ENCODE data around the gene HYCC1. TPM values are rescaled to one million over a fixed set of nuclear protein-coding genes. Genes with fewer than 3 reads are reported as not detected.

HYCC1 gene
- total RNA-seq, 1 experiment from 2014 or later = 126 TPM

DNA sequence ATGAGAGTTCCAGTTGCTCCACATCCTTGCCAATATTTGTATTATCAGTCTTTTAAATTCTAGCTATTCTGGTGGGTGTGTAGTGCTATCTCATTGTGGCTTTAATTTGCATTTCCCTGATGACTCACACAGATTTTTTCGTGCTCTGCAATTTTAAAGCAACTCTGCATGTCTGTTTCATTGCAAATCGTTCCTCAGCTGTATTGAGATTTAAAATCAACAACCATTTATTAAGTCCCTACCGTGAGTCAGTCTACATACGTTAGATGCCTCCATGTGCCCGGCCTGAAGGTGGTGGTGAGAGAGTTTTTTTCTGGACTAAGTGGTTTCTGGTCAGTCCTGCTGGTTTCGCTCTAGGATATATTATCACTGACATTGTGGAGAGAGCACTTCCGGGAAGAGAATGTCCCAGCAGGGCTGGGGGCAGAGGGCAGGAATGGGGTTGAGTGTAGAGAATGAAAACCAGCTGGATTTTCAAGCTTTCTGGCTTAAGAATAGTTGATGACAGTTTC, 8.4 kb upstream of the HYCC1 start:
- no peak overlapping the region for H2BK20ac ChIP-seq (ENCODE audit: low read depth, low read length, poor library complexity, severe bottlenecking)
- no peak overlapping the region for H2BK15ac ChIP-seq (ENCODE audit: low read depth, low read length)
- peaks cover 2% of the 10 kb centered on the region; the same call in 1 of the 2 replicates for H3K4me1 ChIP-seq (ENCODE audit: insufficient read depth, low read length)
- H3K36me3 Mint-ChIP-seq (ENCODE audit: insufficient read depth in 1 of 3, low read depth in 3 of 3) = no peaks in the 10 kb centered on the region; a peak in 1 of 7 replicates
- no peak overlapping the region for H3K56ac ChIP-seq (ENCODE audit: insufficient read length, low read depth, low read length)
- no peak overlapping the region for H2BK120ac ChIP-seq (ENCODE audit: low read depth, low read length, poor library complexity, severe bottlenecking)
- WGBS (ENCODE audit: extremely low coverage, insufficient read length, low lambda C conversion rate) = no CpG with 5 or more reads among the region's 7 CpGs
- no peak for DNase-seq
- no peak overlapping the region for H3K4ac ChIP-seq (ENCODE audit: low read depth, low read length)
- no peak for TF ChIP-seq CTCF (conservative IDR thresholded peaks at IDR 0.05)
- H3K23me2 ChIP-seq (ENCODE audit: insufficient read length, low read depth, low read length, poor library complexity, severe bottlenecking) = no peaks in the 10 kb centered on the region
- no peaks in the 10 kb centered on the region; the same call in 1 of the 2 replicates for H3K27me3 Mint-ChIP-seq (ENCODE audit: low read depth)
- no peak overlapping the region for H4K91ac ChIP-seq (ENCODE audit: insufficient read length, low read depth, low read length)
- H3K9me3 ChIP-seq (ENCODE audit: control insufficient read depth, low read depth, low read length) = no peaks in the 10 kb centered on the region
- H2BK12ac ChIP-seq (ENCODE audit: insufficient read length, low read depth, low read length) = no peak overlapping the region
- no peaks in the 10 kb centered on the region for H3K79me1 ChIP-seq (ENCODE audit: insufficient read depth, low read depth, low read length, poor library complexity, severe bottlenecking)
- no peak overlapping the region for H3K9ac ChIP-seq (ENCODE audit: extremely low read depth, insufficient read length, low read length)
- no peak overlapping the region for H3T11ph ChIP-seq (ENCODE audit: low read length)
- H3K79me2 ChIP-seq (ENCODE audit: insufficient read depth, low read length) = no peaks in the 10 kb centered on the region
- H3K14ac ChIP-seq (ENCODE audit: insufficient read depth, low read length) = no peak overlapping the region
- H3K23ac ChIP-seq (ENCODE audit: insufficient read length, low read depth, low read length) = no peak overlapping the region
- no peak overlapping the region for H4K5ac ChIP-seq (ENCODE audit: insufficient read length, low read depth, low read length)
- no peaks in the 10 kb centered on the region for H4K20me1 ChIP-seq (ENCODE audit: control insufficient read depth, insufficient read depth, insufficient read length)
- H3K27ac Mint-ChIP-seq = no peak overlapping the region; a peak in 1 of 7 replicates
- peaks cover 0 to 2% of the 10 kb centered on the region in 2 experiments; a peak in 1 of 5 replicates for H3K9me3 Mint-ChIP-seq
- H3K4me1 Mint-ChIP-seq = peaks cover 15 to 19% of the 10 kb centered on the region in 2 experiments
- H2BK5ac ChIP-seq (ENCODE audit: insufficient read length, low read length) = no peak overlapping the region
- H3K4me2 ChIP-seq (ENCODE audit: insufficient read depth, insufficient read length, low read length) = no peak overlapping the region
- no peaks in the 10 kb centered on the region for H3K27me3 ChIP-seq (ENCODE audit: insufficient read depth, low read length)
- H2AK5ac ChIP-seq (ENCODE audit: insufficient read length, low read length) = no peak overlapping the region
- no peak overlapping the region for H3K18ac ChIP-seq (ENCODE audit: insufficient read length, low read depth, low read length)
- H3K27ac ChIP-seq (ENCODE audit: insufficient read length, low read depth, low read length) = no peak overlapping the region
- H4K8ac ChIP-seq (replicated peaks; ENCODE audit: insufficient read length, low read depth, low read length) = no peak overlapping the region
- H2AFZ ChIP-seq (ENCODE audit: low read length) = no peak overlapping the region
- H3K4me3 Mint-ChIP-seq = no peak overlapping the region

Measured in H9 (cell line).